ENCODE data around the gene OSBPL3. TPM values are rescaled to one million over a fixed set of nuclear protein-coding genes. Genes with fewer than 3 reads are reported as not detected.

OSBPL3 gene
- total RNA-seq, 1 experiment from 2014 or later, result 9.2 TPM

DNA sequence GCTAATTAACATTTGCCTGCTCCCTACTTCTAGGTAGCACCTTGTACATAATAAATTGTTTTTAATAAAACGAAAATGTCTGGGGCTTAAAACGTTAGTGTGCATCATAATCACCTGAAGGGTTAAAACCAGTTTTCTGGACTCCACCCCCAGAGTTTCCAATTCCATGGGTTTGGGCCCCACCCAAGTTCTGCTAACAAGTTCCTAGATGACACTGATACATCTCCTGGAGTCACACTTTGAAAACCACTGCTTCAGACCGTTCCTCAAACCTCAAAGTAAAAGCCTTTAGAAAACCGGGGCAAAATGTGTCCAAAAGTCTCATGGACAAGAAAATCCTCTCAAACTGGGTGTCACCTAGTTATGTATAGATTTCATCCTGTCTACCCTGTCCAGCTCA, 9.3 kb downstream of the OSBPL3 start:
- POLR2A ChIA-PET, result interaction anchor here (1.2 kb wide), 1 partner anchor 17 kb away, joined by 3 read pairs; no protein-coding TSS in a partner anchor
- DNase-seq (ENCODE audit: low read depth, low spot score), result no peak
- no peak for TF ChIP-seq POLR2AphosphoS5 (IDR thresholded peaks at IDR 0.05; ENCODE audit: low read depth, low read length)
- TF ChIP-seq SIN3A (IDR thresholded peaks at IDR 0.05; ENCODE audit: borderline replicate concordance, insufficient read depth, low read depth, low read length), result no peak
- TF ChIP-seq TCF7L2 (IDR thresholded peaks at IDR 0.05; ENCODE audit: low read depth, low read length), result no peak
- TF ChIP-seq, protein P1, sequence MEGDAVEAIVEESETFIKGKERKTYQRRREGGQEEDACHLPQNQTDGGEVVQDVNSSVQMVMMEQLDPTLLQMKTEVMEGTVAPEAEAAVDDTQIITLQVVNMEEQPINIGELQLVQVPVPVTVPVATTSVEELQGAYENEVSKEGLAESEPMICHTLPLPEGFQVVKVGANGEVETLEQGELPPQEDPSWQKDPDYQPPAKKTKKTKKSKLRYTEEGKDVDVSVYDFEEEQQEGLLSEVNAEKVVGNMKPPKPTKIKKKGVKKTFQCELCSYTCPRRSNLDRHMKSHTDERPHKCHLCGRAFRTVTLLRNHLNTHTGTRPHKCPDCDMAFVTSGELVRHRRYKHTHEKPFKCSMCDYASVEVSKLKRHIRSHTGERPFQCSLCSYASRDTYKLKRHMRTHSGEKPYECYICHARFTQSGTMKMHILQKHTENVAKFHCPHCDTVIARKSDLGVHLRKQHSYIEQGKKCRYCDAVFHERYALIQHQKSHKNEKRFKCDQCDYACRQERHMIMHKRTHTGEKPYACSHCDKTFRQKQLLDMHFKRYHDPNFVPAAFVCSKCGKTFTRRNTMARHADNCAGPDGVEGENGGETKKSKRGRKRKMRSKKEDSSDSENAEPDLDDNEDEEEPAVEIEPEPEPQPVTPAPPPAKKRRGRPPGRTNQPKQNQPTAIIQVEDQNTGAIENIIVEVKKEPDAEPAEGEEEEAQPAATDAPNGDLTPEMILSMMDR (IDR thresholded peaks at IDR 0.05), result no peak
- no peak for TF ChIP-seq REST (IDR thresholded peaks at IDR 0.05; ENCODE audit: insufficient read depth in 1 of 2, low read depth in 2 of 2, low read length in 1 of 2)
- Histone ChIP-seq H3K36me3 (ENCODE audit: control insufficient read depth, insufficient read depth, low read length) (no peaks in the 10 kb centered on the region), H3K27ac (ENCODE audit: low read length) (no peak overlapping the region), H3K9me3 (ENCODE audit: control insufficient read depth, insufficient read depth, low read depth, low read length) (no peaks in the 10 kb centered on the region), H3K27me3 (ENCODE audit: control insufficient read depth, insufficient read depth, low read length) (no peaks in the 10 kb centered on the region), H3K4me3 (ENCODE audit: low read depth in 2 of 2, low read length in 2 of 2) (no peak overlapping the region), H3K4me1 (ENCODE audit: control insufficient read depth, insufficient read depth, low read length) (peaks cover 5% of the 10 kb centered on the region; the same call in 1 of the 2 replicates)
- intact Hi-C loops (cut with micrococcal nuclease; ENCODE audit: unreplicated experiment) (no loop called here), in situ Hi-C loops (cut with HindIII; ENCODE audit: low pct_unique_long_range_greater_than_20kb, low sequenced_read_pairs) (no loop called here)
- BruUV-seq (replicated peaks), result no TSS peak
- CTCF ChIA-PET, result no interaction called here
- no peak for ATAC-seq

GRCh38 chr7:24968165-24968564, 11.8 kb downstream of the OSBPL3 start:
- ATAC-seq (no peak), DNase-seq (ENCODE audit: low read depth, low spot score) (no peak)
- no TSS peak for BruUV-seq (replicated peaks)
- H3K36me3 ChIP-seq (ENCODE audit: control insufficient read depth, insufficient read depth, low read length), result no peaks in the 10 kb centered on the region
- in situ Hi-C loops (cut with HindIII; ENCODE audit: low pct_unique_long_range_greater_than_20kb, low sequenced_read_pairs), result no loop called here
- CTCF ChIA-PET, result no interaction called here
- H3K27me3 ChIP-seq (ENCODE audit: control insufficient read depth, insufficient read depth, low read length), result no peaks in the 10 kb centered on the region
- no peak overlapping the region for H3K4me3 ChIP-seq (ENCODE audit: low read depth in 2 of 2, low read length in 2 of 2)
- intact Hi-C loops (cut with micrococcal nuclease; ENCODE audit: unreplicated experiment), result no loop called here
- no peaks in the 10 kb centered on the region for H3K9me3 ChIP-seq (ENCODE audit: control insufficient read depth, insufficient read depth, low read depth, low read length)
- H3K27ac ChIP-seq (ENCODE audit: low read length), result no peak overlapping the region
- no peak for TF ChIP-seq TCF7L2 (IDR thresholded peaks at IDR 0.05; ENCODE audit: low read depth, low read length)
- TF ChIP-seq POLR2AphosphoS5 (IDR thresholded peaks at IDR 0.05; ENCODE audit: low read depth, low read length), result no peak
- TF ChIP-seq SIN3A (IDR thresholded peaks at IDR 0.05; ENCODE audit: borderline replicate concordance, insufficient read depth, low read depth, low read length), result no peak
- no peak for TF ChIP-seq REST (IDR thresholded peaks at IDR 0.05; ENCODE audit: insufficient read depth in 1 of 2, low read depth in 2 of 2, low read length in 1 of 2)
- TF ChIP-seq, protein P1 (IDR thresholded peaks at IDR 0.05), result no peak
- POLR2A ChIA-PET, result no interaction called here
- H3K4me1 ChIP-seq (ENCODE audit: control insufficient read depth, insufficient read depth, low read length), result peaks cover 5% of the 10 kb centered on the region; the same call in 1 of the 2 replicates

Data from Panc1 (cell line).